ENCODE results near the gene TMCO2.

The TMCO2 gene

DNA sequence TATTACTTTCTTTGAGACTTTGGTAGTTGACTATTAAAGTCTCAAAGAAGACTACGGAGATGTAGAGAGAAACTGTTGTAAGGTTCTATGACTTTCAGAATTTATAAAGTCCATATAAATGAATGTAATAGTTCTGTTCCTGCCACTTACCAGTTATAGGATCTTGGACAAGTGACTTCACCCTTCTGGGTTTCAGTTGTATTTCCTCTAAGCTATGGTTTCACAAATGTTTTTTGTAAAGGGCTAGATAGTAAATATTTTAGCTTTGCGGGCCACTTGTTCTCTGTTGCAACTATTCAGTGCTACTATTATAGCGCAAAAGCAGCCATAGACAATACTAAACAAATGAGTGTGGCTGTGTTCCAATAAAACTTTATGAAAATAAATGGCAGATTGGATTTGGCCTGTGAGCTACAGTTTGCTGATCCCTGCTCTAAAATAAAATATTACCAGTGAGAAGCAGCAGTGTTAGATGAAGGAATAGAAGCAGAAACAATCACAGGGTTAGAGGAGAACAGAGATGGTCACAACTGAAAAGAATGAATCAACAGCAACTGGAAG, 25.0 kb downstream of the TMCO2 start:
- no peaks in the 10 kb centered on the region for H4K20me1 ChIP-seq (ENCODE audit: insufficient read depth, low read length)
- H3K27ac ChIP-seq (ENCODE audit: low read length) = peak overlapping the region; percentile 51
- H3K4me3 ChIP-seq (ENCODE audit: low read length) = no peak overlapping the region
- TF ChIP-seq EZH2phosphoT487 (IDR thresholded peaks at IDR 0.05; ENCODE audit: low read depth) = no peak
- TF ChIP-seq, protein P1, sequence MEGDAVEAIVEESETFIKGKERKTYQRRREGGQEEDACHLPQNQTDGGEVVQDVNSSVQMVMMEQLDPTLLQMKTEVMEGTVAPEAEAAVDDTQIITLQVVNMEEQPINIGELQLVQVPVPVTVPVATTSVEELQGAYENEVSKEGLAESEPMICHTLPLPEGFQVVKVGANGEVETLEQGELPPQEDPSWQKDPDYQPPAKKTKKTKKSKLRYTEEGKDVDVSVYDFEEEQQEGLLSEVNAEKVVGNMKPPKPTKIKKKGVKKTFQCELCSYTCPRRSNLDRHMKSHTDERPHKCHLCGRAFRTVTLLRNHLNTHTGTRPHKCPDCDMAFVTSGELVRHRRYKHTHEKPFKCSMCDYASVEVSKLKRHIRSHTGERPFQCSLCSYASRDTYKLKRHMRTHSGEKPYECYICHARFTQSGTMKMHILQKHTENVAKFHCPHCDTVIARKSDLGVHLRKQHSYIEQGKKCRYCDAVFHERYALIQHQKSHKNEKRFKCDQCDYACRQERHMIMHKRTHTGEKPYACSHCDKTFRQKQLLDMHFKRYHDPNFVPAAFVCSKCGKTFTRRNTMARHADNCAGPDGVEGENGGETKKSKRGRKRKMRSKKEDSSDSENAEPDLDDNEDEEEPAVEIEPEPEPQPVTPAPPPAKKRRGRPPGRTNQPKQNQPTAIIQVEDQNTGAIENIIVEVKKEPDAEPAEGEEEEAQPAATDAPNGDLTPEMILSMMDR (IDR thresholded peaks at IDR 0.05; ENCODE audit: low read depth, low read length) = no peak
- no peak overlapping the region for H2AFZ ChIP-seq (ENCODE audit: low read depth, low read length)
- H3K4me1 ChIP-seq (ENCODE audit: low read length) = peaks cover 21% of the 10 kb centered on the region
- peak overlapping the region; percentile 59 for H3K4me2 ChIP-seq (ENCODE audit: low read length)
- no peaks in the 10 kb centered on the region for H3K9me3 ChIP-seq (ENCODE audit: insufficient read depth, low read length)
- no peaks in the 10 kb centered on the region for H3K27me3 ChIP-seq (ENCODE audit: low read depth, low read length)
- peaks cover 26% of the 10 kb centered on the region for H3K36me3 ChIP-seq (replicated peaks; ENCODE audit: low read depth, low read length)
- no peaks in the 10 kb centered on the region for H3K79me2 ChIP-seq (ENCODE audit: low read length)
- no peak overlapping the region for H3K9ac ChIP-seq (ENCODE audit: low read length)

DNA sequence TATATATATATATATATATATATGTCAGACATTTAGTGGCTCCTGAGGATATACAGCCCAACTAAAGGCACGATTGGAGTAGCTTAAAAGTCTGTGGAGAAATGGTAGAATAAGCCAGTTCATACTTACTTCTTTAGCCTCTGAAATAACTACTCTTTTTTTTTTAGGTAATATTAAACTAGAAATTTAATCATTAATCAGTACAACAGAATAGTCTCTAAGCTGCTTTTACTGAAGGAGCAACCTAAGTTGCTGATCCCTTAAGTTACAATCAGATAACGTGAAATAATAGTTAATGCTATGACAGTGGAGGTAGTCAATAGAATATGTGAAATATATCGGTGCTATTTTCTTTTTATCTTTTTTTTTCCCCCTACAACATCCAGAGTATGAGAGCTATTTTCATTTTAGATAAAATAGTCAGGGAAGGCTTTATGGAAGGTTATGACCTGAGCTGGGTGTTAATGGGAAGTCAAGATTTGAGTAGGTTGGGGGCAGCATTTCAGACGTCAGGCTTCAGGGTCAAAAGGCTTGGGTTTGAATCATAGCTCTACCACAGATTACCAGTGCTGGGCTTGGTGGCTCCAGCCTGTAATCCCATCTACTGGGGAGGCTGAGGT, 25.9 kb downstream of the TMCO2 start:
- H3K4me2 ChIP-seq (ENCODE audit: low read length) = no peak overlapping the region
- H3K9ac ChIP-seq (ENCODE audit: low read length) = no peak overlapping the region
- H3K27ac ChIP-seq (ENCODE audit: low read length) = no peak overlapping the region
- no peaks in the 10 kb centered on the region for H3K9me3 ChIP-seq (ENCODE audit: insufficient read depth, low read length)
- H2AFZ ChIP-seq (ENCODE audit: low read depth, low read length) = no peak overlapping the region
- TF ChIP-seq, protein P1 (IDR thresholded peaks at IDR 0.05; ENCODE audit: low read depth, low read length) = no peak
- no peak for TF ChIP-seq EZH2phosphoT487 (IDR thresholded peaks at IDR 0.05; ENCODE audit: low read depth)
- no peak overlapping the region for H3K4me3 ChIP-seq (ENCODE audit: low read length)
- H3K36me3 ChIP-seq (replicated peaks; ENCODE audit: low read depth, low read length) = peaks cover 23% of the 10 kb centered on the region
- peaks cover 21% of the 10 kb centered on the region for H3K4me1 ChIP-seq (ENCODE audit: low read length)
- H3K27me3 ChIP-seq (ENCODE audit: low read depth, low read length) = no peaks in the 10 kb centered on the region
- no peaks in the 10 kb centered on the region for H3K79me2 ChIP-seq (ENCODE audit: low read length)
- no peaks in the 10 kb centered on the region for H4K20me1 ChIP-seq (ENCODE audit: insufficient read depth, low read length)

DNA sequence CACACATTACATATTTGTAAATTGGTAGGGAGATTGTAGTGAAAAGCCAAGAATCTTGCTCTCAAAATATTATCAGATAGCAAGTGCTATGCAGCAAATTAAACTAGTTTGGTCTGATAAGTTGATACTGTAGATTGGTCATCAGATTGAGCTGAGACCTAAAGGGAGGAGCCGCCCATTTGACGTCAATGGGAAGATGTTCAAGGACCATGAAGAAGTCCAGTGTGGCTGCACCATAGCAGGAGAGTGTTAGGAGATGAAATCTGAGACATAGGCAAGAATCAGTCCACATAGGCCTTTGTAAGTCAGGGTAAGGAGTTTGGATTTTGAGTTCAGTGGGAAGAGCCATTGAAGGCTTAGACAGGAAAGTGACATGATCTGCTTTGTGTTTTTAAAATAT, 26.6 kb downstream of the TMCO2 start:
- TF ChIP-seq, protein P1 (IDR thresholded peaks at IDR 0.05; ENCODE audit: low read depth, low read length) = no peak
- TF ChIP-seq EZH2phosphoT487 (IDR thresholded peaks at IDR 0.05; ENCODE audit: low read depth) = no peak
- H3K9me3 ChIP-seq (ENCODE audit: insufficient read depth, low read length) = no peaks in the 10 kb centered on the region
- no peaks in the 10 kb centered on the region for H3K79me2 ChIP-seq (ENCODE audit: low read length)
- no peaks in the 10 kb centered on the region for H4K20me1 ChIP-seq (ENCODE audit: insufficient read depth, low read length)
- no peak overlapping the region for H3K9ac ChIP-seq (ENCODE audit: low read length)
- no peak overlapping the region for H3K4me3 ChIP-seq (ENCODE audit: low read length)
- no peak overlapping the region for H3K27ac ChIP-seq (ENCODE audit: low read length)
- H3K27me3 ChIP-seq (ENCODE audit: low read depth, low read length) = no peaks in the 10 kb centered on the region
- peaks cover 21% of the 10 kb centered on the region for H3K4me1 ChIP-seq (ENCODE audit: low read length)
- peaks cover 23% of the 10 kb centered on the region for H3K36me3 ChIP-seq (replicated peaks; ENCODE audit: low read depth, low read length)
- H3K4me2 ChIP-seq (ENCODE audit: low read length) = no peak overlapping the region
- no peak overlapping the region for H2AFZ ChIP-seq (ENCODE audit: low read depth, low read length)

DNA sequence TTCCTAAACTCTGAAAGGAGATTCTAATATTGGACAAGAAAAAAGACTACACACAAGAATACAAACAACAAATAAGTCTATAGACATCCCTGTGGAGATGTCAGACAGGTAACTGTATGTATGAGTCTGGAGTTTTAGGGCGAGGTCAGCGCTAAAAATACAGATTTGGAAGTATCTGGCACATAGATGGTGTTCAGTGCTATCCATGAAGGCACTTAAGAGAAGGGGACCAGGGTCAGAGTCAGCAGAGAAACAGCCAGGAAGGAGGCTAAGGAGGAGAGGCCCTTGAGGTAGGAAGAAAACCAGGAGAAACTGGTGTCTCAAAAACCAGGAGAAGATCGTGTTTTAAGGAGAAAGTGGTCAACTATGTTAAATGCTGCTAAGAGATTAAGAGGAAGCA, 28.4 kb downstream of the TMCO2 start:
- no peak overlapping the region for H3K4me3 ChIP-seq (ENCODE audit: low read length)
- H4K20me1 ChIP-seq (ENCODE audit: insufficient read depth, low read length) = no peaks in the 10 kb centered on the region
- no peak overlapping the region for H2AFZ ChIP-seq (ENCODE audit: low read depth, low read length)
- no peak overlapping the region for H3K27ac ChIP-seq (ENCODE audit: low read length)
- H3K4me1 ChIP-seq (ENCODE audit: low read length) = peaks cover 11% of the 10 kb centered on the region
- H3K9ac ChIP-seq (ENCODE audit: low read length) = no peak overlapping the region
- peaks cover 20% of the 10 kb centered on the region for H3K36me3 ChIP-seq (replicated peaks; ENCODE audit: low read depth, low read length)
- H3K79me2 ChIP-seq (ENCODE audit: low read length) = no peaks in the 10 kb centered on the region
- TF ChIP-seq, protein P1 (IDR thresholded peaks at IDR 0.05; ENCODE audit: low read depth, low read length) = no peak
- no peak for TF ChIP-seq EZH2phosphoT487 (IDR thresholded peaks at IDR 0.05; ENCODE audit: low read depth)
- H3K27me3 ChIP-seq (ENCODE audit: low read depth, low read length) = no peaks in the 10 kb centered on the region
- H3K9me3 ChIP-seq (ENCODE audit: insufficient read depth, low read length) = no peaks in the 10 kb centered on the region
- no peak overlapping the region for H3K4me2 ChIP-seq (ENCODE audit: low read length)

Data from OCI-LY3 (cell line).